Activated CD4-positive, alpha-beta T cell treated with anti-CD3 and anti-CD28 coated beads for 24 hours (primary cell): ENCODE measurements around the gene SEPTIN10.

Experiments
- DNase-seq, 2 donors: peaks; one replicate each; pipeline ENCODE4 v3.0.0-alpha.2; 2020; ENCODE audit warnings: low read depth in 2 of 2

SEPTIN10 gene

DNA sequence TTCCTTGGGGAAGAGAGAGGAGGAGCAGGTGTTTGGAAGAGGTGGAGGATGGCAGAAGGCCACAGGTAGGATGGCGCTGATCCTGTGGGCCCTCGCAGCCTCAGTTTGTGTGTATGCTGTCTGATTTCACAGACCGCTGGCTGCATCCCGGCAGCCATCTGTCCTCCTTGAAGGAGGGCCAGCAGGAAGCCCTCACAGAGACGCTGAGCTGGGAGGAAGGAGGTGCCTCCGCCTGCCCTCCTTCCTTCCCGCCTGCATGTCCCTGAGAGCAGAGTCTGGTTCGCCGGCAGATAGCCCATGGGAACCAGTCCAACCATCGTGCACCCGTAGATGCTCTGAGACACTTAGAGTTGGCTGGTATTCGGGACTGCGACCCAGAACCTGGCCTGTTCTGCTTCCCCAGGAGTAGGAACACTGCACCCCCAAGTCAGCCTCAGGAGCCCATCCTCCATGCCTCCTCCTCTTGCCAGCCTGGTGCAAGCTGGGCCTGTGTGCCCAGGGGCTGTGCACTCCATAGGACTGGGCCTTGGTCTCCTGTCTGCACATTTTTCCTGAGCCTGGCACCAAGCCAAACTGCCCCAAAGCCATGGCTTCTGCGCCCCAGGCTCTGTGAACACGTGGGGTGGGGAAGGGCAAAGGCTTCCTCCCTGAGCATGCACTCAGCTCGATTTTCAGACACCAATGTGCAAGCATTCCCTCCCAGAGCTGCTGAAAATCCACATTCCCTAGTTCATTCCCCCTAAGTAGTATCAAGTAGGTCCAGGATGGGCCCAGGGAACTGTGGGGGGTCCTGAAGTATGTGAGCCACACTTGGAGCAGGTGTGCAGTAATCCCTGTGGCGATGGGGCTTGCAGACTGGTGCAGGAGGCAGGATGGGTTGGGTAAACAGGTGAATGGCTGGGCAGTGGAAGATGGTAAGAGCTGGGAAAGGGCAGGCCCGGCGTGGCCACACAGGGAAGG, 115.6 kb downstream of the SEPTIN10 start:
- no peak for DNase-seq

GRCh38 chr2:109497463-109497862, 116.3 kb downstream of the SEPTIN10 start:
- no peak for DNase-seq

DNA sequence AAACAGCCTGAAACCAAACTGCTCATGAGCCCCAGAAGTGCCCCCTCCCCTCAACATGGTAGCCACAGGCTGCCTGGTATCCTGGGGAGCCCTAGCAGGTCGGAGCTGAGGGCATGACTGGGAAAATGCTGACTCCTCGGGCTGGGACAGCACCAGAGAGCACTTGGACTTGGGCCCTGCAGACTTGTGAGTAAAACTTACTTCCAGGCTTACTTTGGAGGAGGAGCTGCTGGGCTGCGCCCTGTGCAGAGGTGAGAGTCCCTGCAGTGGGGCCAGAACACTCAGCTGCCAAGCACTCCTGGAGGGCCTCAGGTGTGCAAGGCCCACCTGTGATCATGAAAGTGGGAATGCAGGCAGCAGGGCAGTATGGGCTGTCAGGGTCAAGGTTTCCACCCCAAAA, 119.4 kb downstream of the SEPTIN10 start:
- no peak for DNase-seq

DNA sequence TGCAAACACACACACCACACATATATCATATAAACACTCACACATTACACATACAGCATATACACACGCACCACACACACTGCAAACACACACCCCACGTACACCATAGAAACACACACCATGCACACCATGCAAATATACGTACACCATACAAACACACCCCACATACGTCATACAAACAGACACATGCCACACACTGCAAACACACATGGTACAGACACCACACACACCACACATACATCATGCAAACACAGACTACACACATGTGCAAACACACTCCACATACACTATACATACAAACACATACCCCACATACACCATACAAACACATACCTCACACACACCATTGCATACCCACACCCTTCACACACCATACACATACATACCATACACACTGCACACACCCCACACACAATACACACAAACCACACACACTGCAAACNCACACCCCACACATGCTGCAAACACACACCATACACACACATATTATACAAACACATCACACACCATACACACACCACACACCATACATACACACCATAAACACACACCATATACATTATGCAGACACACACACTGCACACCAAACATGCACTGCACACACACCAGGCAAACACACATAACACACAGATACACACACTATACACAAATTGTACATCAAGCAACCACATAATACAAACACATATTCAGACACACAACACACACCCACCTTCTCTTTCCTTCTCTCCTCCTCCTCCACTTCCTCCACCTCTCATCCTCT, 120.4 kb downstream of the SEPTIN10 start:
- no peak for DNase-seq
